ENCODE measurements around the gene TMEM131L.
A peak's percentile ranks its signal among the peaks of the same experiment; 100 is the strongest.

The TMEM131L gene

GRCh38 chr4:153684182-153684970 is 218.2 kb downstream of the TMEM131L start, which contains the start of gene TLR2:
Gene TLR2 (plus strand): TSS chr4:153684280. CDS start chr4:153702908, 18,628 bp downstream.
- H3K36me3 ChIP-seq (ENCODE audit: control insufficient read depth, insufficient read depth, low read length) = no peaks in the 10 kb centered on the region
- peaks cover 3% of the 10 kb centered on the region; the same call in 1 of the 2 replicates for H3K27me3 ChIP-seq (replicated peaks; ENCODE audit: control insufficient read depth, insufficient read depth, low read length)
- DNase-seq (ENCODE audit: extremely low read depth, insufficient read length) = peak; percentile 50
- H3K4me3 ChIP-seq (replicated peaks; ENCODE audit: low read depth, low read length) = peak within 1 kb of the TSS; percentile 69
- TF ChIP-seq, protein P1, sequence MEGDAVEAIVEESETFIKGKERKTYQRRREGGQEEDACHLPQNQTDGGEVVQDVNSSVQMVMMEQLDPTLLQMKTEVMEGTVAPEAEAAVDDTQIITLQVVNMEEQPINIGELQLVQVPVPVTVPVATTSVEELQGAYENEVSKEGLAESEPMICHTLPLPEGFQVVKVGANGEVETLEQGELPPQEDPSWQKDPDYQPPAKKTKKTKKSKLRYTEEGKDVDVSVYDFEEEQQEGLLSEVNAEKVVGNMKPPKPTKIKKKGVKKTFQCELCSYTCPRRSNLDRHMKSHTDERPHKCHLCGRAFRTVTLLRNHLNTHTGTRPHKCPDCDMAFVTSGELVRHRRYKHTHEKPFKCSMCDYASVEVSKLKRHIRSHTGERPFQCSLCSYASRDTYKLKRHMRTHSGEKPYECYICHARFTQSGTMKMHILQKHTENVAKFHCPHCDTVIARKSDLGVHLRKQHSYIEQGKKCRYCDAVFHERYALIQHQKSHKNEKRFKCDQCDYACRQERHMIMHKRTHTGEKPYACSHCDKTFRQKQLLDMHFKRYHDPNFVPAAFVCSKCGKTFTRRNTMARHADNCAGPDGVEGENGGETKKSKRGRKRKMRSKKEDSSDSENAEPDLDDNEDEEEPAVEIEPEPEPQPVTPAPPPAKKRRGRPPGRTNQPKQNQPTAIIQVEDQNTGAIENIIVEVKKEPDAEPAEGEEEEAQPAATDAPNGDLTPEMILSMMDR (IDR thresholded peaks at IDR 0.05; ENCODE audit: insufficient read depth, low read length, poor library complexity, severe bottlenecking) = peak; percentile 25

GRCh38 chr4:153684971-153685371 is 218.8 kb downstream of the TMEM131L start:
- H3K27me3 ChIP-seq (replicated peaks; ENCODE audit: control insufficient read depth, insufficient read depth, low read length) = peaks cover 3% of the 10 kb centered on the region; the same call in 1 of the 2 replicates
- peak overlapping the region; percentile 69 for H3K4me3 ChIP-seq (replicated peaks; ENCODE audit: low read depth, low read length)

More at GRCh38 chr4:153684971-153685371, 218.8 kb downstream of the TMEM131L start:
- TF ChIP-seq, protein P1 (IDR thresholded peaks at IDR 0.05; ENCODE audit: insufficient read depth, low read length, poor library complexity, severe bottlenecking) = no peak
- no peak for DNase-seq (ENCODE audit: extremely low read depth, insufficient read length)
- H3K36me3 ChIP-seq (ENCODE audit: control insufficient read depth, insufficient read depth, low read length) = no peaks in the 10 kb centered on the region
